PFSK-1 (cell line): ENCODE data around the gene GBF1.

Source experiments
- FOXP2 ChIP-seq: optimal IDR thresholded peaks from 2 replicates; pipeline ENCODE3; 2011; ENCODE audit warnings: borderline replicate concordance, control low read depth, inconsistent platforms; ENCODE audit not compliant: insufficient read depth; ENCODE audit errors: extremely low read length, extremely low read depth
- POLR2AphosphoS5 ChIP-seq: IDR thresholded peaks from 2 replicates; pipeline ENCODE4 v1.6.1; 2012; ENCODE audit warnings: low read depth, mild to moderate bottlenecking, control low read depth, low read length, moderate library complexity
- SIN3A ChIP-seq: IDR thresholded peaks from 2 replicates; pipeline ENCODE4 v1.6.1; 2012; ENCODE audit warnings: mild to moderate bottlenecking, low read length, moderate library complexity, borderline replicate concordance; ENCODE audit not compliant: insufficient read depth
- TAF1 ChIP-seq: IDR thresholded peaks from 2 replicates; pipeline ENCODE4 v1.6.1; 2012; ENCODE audit warnings: low read length, control low read depth, borderline replicate concordance; ENCODE audit not compliant: insufficient read depth
- TF ChIP-seq, protein P1 (sequence below), 2 experiments: IDR thresholded peaks; 2 replicates each; pipeline versions ENCODE4 v1.6.1 to v1.8.0; 2011 to 2012; ENCODE audit warnings: low read depth in 2 of 2, low read length in 2 of 2, control low read depth in 1 of 2, inconsistent platforms in 1 of 2, mild to moderate bottlenecking in 1 of 2, moderate library complexity in 1 of 2; ENCODE audit not compliant: insufficient read depth in 1 of 2

The GBF1 gene

DNA sequence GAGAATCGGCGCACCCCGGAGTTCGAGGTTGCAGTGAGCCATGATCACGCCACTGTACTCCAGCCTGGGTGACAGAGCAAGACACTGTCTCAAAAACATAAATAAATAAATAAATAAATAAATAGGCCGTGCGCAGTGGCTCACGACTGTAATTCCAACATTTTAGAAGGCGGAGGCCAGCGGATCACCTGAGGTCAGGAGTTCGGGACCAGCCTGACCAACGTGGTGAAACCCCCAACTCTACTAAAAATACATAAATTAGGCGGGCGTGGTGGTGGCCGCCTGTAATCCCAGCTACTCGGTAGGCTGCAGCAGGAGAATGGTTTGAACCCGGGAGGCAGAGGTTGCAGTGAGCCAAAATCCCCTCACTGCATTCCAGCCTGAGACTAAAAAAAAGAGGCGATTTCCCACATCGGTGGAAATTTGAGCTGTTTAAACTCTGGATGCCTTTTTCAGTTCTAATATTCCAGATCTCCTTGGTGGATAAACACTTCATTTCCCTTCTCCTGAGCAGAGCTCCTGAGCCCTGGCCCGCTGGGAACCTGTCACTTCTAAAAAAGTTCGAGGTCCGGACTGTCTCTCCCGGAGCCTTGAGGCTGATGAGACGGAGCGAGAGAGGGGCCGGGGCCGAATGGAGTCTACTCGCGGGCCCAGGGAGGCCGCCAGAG is 148.2 kb downstream of the GBF1 start:
- TF ChIP-seq, protein P1, sequence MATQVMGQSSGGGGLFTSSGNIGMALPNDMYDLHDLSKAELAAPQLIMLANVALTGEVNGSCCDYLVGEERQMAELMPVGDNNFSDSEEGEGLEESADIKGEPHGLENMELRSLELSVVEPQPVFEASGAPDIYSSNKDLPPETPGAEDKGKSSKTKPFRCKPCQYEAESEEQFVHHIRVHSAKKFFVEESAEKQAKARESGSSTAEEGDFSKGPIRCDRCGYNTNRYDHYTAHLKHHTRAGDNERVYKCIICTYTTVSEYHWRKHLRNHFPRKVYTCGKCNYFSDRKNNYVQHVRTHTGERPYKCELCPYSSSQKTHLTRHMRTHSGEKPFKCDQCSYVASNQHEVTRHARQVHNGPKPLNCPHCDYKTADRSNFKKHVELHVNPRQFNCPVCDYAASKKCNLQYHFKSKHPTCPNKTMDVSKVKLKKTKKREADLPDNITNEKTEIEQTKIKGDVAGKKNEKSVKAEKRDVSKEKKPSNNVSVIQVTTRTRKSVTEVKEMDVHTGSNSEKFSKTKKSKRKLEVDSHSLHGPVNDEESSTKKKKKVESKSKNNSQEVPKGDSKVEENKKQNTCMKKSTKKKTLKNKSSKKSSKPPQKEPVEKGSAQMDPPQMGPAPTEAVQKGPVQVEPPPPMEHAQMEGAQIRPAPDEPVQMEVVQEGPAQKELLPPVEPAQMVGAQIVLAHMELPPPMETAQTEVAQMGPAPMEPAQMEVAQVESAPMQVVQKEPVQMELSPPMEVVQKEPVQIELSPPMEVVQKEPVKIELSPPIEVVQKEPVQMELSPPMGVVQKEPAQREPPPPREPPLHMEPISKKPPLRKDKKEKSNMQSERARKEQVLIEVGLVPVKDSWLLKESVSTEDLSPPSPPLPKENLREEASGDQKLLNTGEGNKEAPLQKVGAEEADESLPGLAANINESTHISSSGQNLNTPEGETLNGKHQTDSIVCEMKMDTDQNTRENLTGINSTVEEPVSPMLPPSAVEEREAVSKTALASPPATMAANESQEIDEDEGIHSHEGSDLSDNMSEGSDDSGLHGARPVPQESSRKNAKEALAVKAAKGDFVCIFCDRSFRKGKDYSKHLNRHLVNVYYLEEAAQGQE (IDR thresholded peaks at IDR 0.05; ENCODE audit: insufficient read depth in 1 of 2, low read depth in 2 of 2, low read length in 2 of 2) = 0 out of 4 replicates have a peak, but pooled peaks of 1 of the 2 experiments have one; percentile 4
- TF ChIP-seq SIN3A = no peak

DNA sequence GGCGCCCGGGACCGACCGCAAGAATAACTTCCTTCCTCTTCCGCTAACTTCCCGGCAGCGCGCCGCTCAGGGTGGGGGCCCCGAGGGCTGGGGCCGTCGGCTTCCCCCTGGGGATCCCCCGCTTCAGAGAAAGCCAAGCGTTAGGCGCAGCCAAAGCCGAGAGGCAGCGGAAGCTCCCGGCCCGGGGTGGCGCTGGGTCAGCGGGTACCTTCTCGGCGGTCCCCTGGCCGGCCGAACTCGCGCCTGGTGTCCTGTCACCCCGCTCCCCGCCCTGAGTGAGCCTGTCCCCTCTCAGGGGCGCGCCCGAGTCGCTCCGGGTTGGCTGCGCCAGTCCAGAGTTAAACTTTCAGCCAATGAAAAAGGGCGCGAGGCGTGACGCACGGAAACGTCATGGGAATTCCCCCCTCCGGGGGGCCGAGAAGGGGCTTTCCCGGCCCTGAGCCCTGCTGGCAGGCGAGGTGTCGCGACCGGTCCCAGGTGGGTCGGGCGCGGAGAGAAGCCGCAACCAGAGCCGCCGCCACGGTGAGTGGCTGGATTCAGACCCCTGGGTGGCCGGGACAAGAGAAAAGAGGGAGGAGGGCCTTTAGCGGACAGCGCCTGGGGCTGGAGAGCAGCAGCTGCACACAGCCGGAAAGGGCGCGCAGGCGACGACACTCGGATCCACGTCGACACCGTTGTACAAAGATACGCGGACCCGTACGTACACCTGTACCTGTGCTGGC is 148.9 kb downstream of the GBF1 start:
- TF ChIP-seq FOXP2 (no peak), POLR2AphosphoS5 (0 out of 2 replicates have a peak, but pooled peaks have one; percentile 28), TAF1 (no peak), SIN3A (no peak)
- TF ChIP-seq, protein P1 (IDR thresholded peaks at IDR 0.05; ENCODE audit: insufficient read depth in 1 of 2, low read depth in 2 of 2, low read length in 2 of 2) = peak in 1 of 2 experiments; percentile 16; a peak in 2 of 4 replicates

DNA sequence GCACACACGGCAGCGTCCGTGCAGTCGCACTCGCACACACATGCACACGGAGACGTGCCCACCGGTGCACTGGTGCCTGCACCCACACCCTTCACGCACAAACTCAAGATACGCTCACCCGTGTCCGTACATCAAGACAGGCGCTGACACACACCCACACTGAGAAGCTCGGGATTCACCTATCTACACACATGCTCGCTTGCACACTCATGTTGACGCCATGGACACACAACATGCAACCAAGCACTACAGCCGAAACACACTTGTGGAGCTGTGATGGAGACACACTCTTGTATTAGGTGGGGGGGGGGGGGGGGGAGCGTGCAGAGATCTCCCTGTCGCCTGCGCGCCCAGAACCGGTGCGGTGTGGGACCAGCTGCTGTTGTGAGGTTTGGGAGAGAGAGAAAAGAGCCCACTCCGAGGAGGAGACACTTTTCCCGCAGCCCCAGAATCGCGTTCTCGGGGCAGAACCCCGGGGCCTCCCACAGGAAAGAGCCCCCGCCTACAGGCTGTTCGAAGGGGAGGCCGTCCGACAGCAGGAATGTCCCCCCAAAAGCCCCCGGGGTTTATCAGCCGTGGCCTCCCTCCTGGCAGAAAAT is 149.6 kb downstream of the GBF1 start:
- TF ChIP-seq, protein P1 (IDR thresholded peaks at IDR 0.05; ENCODE audit: insufficient read depth in 1 of 2, low read depth in 2 of 2, low read length in 2 of 2) = no peak
- TF ChIP-seq FOXP2 (no peak), POLR2AphosphoS5 (no peak), TAF1 (no peak), SIN3A (no peak)

DNA sequence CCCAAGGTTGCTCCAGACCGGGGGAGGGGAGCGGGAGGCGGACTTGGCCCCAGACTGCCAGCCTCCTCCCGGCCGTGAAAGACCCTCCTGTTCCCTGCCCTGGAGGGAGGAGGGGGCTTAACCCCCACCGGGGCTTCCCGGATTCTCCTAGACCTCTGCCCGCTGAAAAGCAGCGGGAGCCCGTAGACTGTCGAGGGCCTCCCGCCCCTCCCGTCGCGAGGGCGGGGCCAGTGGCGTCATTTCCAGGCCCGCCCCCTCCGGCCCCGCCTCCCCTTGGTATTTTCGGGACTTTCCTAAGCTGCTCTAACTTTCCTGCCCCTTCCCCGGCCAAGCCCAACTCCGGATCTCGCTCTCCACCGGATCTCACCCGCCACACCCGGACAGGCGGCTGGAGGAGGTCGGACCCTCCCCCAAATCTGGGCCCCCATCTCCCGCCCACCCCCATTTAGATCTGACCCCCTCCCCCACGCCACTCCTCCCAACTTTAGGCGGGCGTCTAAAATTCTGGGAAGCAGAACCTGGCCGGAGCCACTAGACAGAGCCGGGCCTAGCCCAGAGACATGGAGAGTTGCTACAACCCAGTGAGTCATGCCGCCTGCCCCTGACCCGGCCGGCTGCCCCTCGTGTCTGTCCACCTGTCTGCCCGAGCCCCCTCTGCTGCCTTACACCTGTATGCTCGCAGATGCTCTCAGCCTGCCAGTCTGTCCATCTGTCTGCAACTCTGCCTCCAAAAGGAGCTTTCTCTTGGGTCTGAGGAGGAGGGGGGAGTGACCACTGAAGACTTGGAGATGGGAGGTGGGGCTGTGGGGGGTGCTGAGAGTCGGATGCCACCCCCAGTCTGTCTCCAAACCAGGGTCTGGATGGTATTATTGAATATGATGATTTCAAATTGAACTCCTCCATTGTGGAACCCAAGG is 150.3 kb downstream of the GBF1 start, which contains the start of gene NFKB2:
TSS of gene NFKB2 (plus strand) at position 306 of the 917 bp plus-strand sequence. CDS start at position 561, 255 bp downstream.
- TF ChIP-seq, protein P1 (IDR thresholded peaks at IDR 0.05; ENCODE audit: insufficient read depth in 1 of 2, low read depth in 2 of 2, low read length in 2 of 2) = no peak
- TF ChIP-seq FOXP2 = no peak
- TF ChIP-seq POLR2AphosphoS5 = no peak
- no peak for TF ChIP-seq TAF1
- no peak for TF ChIP-seq SIN3A
